ENCODE results near the gene ALLC.
A peak's percentile ranks its signal among the peaks of the same experiment; 100 is the strongest.
"Not testable (repeated sequence)": the region's sequence is repeated elsewhere in the genome, so short reads cannot be mapped to it uniquely, and the experiment has no call there.

Gene ALLC

GRCh38 chr2:3656762-3657721 is 958 bp upstream of the ALLC start:
- peak overlapping the region; percentile 34 for H3K4me3 ChIP-seq
- H3K4me2 ChIP-seq = peak overlapping the region; percentile 92
- no peaks in the 10 kb centered on the region for H3K9me3 ChIP-seq
- H3K9ac ChIP-seq = peak overlapping the region; percentile 71
- peak overlapping the region; percentile 85 for H3K27ac ChIP-seq
- peaks cover 100% of the 10 kb centered on the region for H3K4me1 ChIP-seq
- no peaks in the 10 kb centered on the region for H4K20me1 ChIP-seq
- no peaks in the 10 kb centered on the region for H3K36me3 ChIP-seq
- peak; percentile 70; the same call in 1 of the 2 replicates for TF ChIP-seq Cebpa-rat (IDR thresholded peaks at IDR 0.05)
- H3K27me3 ChIP-seq = no peaks in the 10 kb centered on the region

DNA sequence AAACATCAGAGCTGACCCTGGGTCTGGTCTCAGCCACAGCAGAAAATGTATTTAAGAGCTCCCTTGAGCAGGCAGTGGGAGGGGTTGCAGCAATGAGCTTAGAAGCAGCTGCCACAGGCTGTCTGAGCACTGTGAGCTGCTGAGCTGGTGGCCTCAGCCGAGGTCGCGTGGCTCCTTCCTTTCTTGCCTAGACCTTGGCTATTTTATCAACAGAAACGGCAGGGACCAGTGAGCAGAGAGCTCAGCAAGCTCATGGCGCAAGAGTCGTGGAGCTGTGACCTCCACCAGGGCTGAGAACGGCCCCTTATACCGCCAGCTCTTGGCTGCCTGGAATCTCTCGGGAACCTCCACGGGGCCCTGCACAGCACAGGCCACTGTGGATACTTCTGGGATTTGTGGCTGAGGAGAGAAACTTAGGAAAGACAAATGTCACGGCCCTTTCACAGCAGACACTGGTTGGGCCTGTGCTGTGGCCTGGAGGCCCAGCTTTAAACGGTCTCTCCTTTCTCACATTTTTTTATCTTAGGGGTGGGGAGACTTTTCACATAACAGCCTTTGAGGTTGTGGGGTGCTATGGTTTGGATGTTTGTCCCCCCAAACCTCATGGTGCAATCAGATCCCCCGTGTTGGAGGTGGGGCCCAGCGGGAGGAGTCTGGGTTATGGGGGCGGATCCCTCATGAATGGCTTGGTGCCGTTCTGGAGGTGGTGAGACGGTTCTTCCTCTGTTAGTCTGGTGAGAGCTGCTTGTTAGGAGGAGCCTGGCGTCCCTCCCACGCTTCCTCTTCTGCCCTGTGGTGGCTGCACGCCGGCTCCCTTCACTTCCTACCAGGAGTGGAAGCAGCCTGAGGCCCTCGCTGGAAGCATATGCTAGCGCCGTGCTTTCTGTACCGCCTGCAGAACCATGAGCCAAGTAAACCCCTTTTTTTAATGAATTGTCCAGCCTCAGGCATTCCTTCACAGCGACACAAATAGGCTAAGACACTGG is 1.7 kb downstream of the ALLC start:
- Histone ChIP-seq H3K9ac (peak overlapping the region; percentile 69), H3K9me3 (no peaks in the 10 kb centered on the region), H3K36me3 (no peaks in the 10 kb centered on the region), H3K27ac (peak overlapping the region; percentile 85), H3K4me3 (peak overlapping the region; percentile 6), H3K4me2 (peak overlapping the region; percentile 92), H4K20me1 (no peaks in the 10 kb centered on the region), H3K27me3 (no peaks in the 10 kb centered on the region), H3K4me1 (peaks cover 84% of the 10 kb centered on the region)
- no peak for TF ChIP-seq Cebpa-rat (IDR thresholded peaks at IDR 0.05)

DNA sequence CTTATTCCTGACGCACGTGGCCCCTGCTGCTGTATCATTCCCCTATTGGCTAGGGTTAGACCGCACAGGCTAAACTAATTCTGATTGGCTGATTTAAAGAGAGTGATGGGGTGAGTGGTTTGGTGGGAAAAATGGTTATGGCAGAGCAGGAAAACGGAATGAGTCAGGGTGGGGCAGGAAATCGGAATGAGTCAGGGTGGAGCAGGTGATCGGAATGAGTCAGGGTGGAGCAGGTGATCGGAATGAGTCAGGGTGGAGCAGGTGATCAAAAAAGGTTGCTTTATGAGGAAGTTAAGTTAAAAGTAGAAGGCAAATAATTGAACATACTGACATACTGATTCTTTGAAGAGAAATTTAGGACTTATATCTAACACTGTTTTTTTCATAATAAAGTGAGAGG is 2.6 kb downstream of the ALLC start:
- H3K27me3 ChIP-seq, H3K36me3 ChIP-seq, H4K20me1 ChIP-seq, H3K9me3 ChIP-seq, H3K4me3 ChIP-seq, H3K9ac ChIP-seq: not testable (repeated sequence)
- Histone ChIP-seq H3K27ac (peak overlapping the region; percentile 80), H3K4me2 (peak overlapping the region; percentile 92), H3K4me1 (peaks cover 75% of the 10 kb centered on the region)

- no peaks in the 10 kb centered on the region for H4K20me1 ChIP-seq
- H3K36me3 ChIP-seq = no peaks in the 10 kb centered on the region
- peaks cover 73% of the 10 kb centered on the region for H3K4me1 ChIP-seq
- no peaks in the 10 kb centered on the region for H3K9me3 ChIP-seq
- no peak for TF ChIP-seq Cebpa-rat (IDR thresholded peaks at IDR 0.05)
- H3K27ac ChIP-seq = peak overlapping the region; percentile 80
- H3K4me3 ChIP-seq = no peak overlapping the region
- H3K9ac ChIP-seq = peak overlapping the region; percentile 48; the same call in 1 of the 2 replicates
- H3K27me3 ChIP-seq = no peaks in the 10 kb centered on the region
- peak overlapping the region; percentile 92 for H3K4me2 ChIP-seq
These were observed 3.2 kb downstream of the ALLC start for GRCh38 chr2:3661149-3661660.

- Histone ChIP-seq H3K4me2 (peak overlapping the region; percentile 92), H3K9ac (peak overlapping the region; percentile 48), H4K20me1 (no peaks in the 10 kb centered on the region), H3K4me1 (peaks cover 73% of the 10 kb centered on the region), H3K27ac (peak overlapping the region; percentile 80), H3K4me3 (no peak overlapping the region), H3K36me3 (no peaks in the 10 kb centered on the region), H3K9me3 (no peaks in the 10 kb centered on the region), H3K27me3 (no peaks in the 10 kb centered on the region)
- no peak for TF ChIP-seq Cebpa-rat (IDR thresholded peaks at IDR 0.05)
These were observed 4.2 kb downstream of the ALLC start for GRCh38 chr2:3662239-3662638.

DNA sequence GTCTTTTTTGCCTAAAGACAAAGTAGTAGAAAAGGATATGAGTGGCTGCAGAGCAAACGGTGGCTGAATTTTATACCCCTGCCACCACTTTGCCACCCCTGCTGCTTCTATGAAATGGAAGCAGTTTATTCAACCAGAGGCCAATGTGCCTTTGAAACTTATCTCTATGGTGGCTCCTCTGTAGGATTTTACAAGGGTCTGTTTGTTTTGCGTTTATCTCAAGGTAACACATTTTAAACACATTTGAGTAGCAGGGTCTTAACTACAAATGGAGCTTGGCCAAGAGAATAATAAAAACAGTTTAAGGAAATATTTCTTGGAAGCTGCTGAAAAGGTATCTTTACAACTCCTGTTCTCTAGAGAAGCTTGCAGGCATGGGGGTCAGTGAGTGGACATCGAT is 6.1 kb downstream of the ALLC start:
- H3K9ac ChIP-seq = no peak overlapping the region
- H3K27me3 ChIP-seq = no peaks in the 10 kb centered on the region
- no peaks in the 10 kb centered on the region for H3K36me3 ChIP-seq
- no peak overlapping the region; the same call in 1 of the 2 replicates for H3K27ac ChIP-seq
- peaks cover 71% of the 10 kb centered on the region for H3K4me1 ChIP-seq
- no peaks in the 10 kb centered on the region for H4K20me1 ChIP-seq
- TF ChIP-seq Cebpa-rat (IDR thresholded peaks at IDR 0.05) = no peak
- H3K4me2 ChIP-seq = no peak overlapping the region
- no peak overlapping the region for H3K4me3 ChIP-seq
- H3K9me3 ChIP-seq = no peaks in the 10 kb centered on the region

DNA sequence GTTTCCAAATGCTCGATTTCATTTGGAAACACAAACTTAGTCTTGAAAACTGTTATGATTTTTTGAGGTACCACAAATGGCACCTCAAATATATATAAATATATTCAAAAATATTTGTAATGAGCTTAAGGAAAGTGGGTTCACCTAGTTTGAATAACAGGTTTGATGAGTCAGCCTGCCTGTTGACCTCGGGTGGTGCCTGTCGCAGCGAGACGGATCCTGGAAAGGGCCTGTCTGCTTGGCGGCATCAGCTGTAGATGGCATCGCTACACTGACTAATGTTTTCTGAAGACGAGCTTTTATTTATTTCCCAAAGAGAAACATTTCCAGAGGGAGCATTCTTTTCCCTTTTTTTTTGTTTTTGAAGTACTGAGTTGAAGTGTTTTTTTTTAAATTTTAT is 6.9 kb downstream of the ALLC start:
- no peak overlapping the region for H3K4me3 ChIP-seq
- H3K27ac ChIP-seq = no peak overlapping the region
- H3K9me3 ChIP-seq = no peaks in the 10 kb centered on the region
- no peak overlapping the region for H3K9ac ChIP-seq
- no peak for TF ChIP-seq Cebpa-rat (IDR thresholded peaks at IDR 0.05)
- no peaks in the 10 kb centered on the region for H3K27me3 ChIP-seq
- H3K36me3 ChIP-seq = no peaks in the 10 kb centered on the region
- H3K4me2 ChIP-seq = no peak overlapping the region
- H4K20me1 ChIP-seq = no peaks in the 10 kb centered on the region
- peaks cover 63% of the 10 kb centered on the region for H3K4me1 ChIP-seq

- H3K9me3 ChIP-seq = no peaks in the 10 kb centered on the region
- peaks cover 52% of the 10 kb centered on the region for H3K4me1 ChIP-seq
- no peak overlapping the region for H3K9ac ChIP-seq
- H4K20me1 ChIP-seq = no peaks in the 10 kb centered on the region
- H3K27me3 ChIP-seq = no peaks in the 10 kb centered on the region
- TF ChIP-seq Cebpa-rat (IDR thresholded peaks at IDR 0.05) = no peak
- no peak overlapping the region for H3K4me3 ChIP-seq
- peak overlapping the region; percentile 75 for H3K4me2 ChIP-seq
- peak overlapping the region; percentile 59; the same call in 1 of the 2 replicates for H3K27ac ChIP-seq
- H3K36me3 ChIP-seq = no peaks in the 10 kb centered on the region
These were observed 8.0 kb downstream of the ALLC start for GRCh38 chr2:3665886-3666612.

GRCh38 chr2:3666613-3666975 is 8.6 kb downstream of the ALLC start:
- H4K20me1 ChIP-seq = no peaks in the 10 kb centered on the region
- peak overlapping the region; percentile 59 for H3K27ac ChIP-seq
- TF ChIP-seq Cebpa-rat (IDR thresholded peaks at IDR 0.05) = no peak
- H3K4me2 ChIP-seq = peak overlapping the region; percentile 75
- H3K36me3 ChIP-seq = no peaks in the 10 kb centered on the region
- no peak overlapping the region for H3K4me3 ChIP-seq
- H3K27me3 ChIP-seq = no peaks in the 10 kb centered on the region
- peaks cover 46% of the 10 kb centered on the region for H3K4me1 ChIP-seq
- H3K9me3 ChIP-seq = no peaks in the 10 kb centered on the region
- H3K9ac ChIP-seq = peak overlapping the region; percentile 34; the same call in 1 of the 2 replicates
